Hepatocyte (in vitro differentiated cells): Measurements from ENCODE around the gene TSPAN33. TPM values are rescaled to one million over a fixed set of nuclear protein-coding genes. Genes with fewer than 3 reads are reported as not detected.

Experiments used
- DNase-seq: peaks from one replicate; pipeline ENCODE4 v3.0.0-alpha.2; 2016; ENCODE audit warnings: low spot score
- H2AFZ ChIP-seq: fragments of 200-600 bp; sonication (generic); 2 replicates; pipeline ENCODE4 v1.6.0; 2016; ENCODE audit warnings: antibody characterized with exemption, mild to moderate bottlenecking
- H3K27ac ChIP-seq: fragments of 200-600 bp; sonication (generic); 2 replicates; pipeline ENCODE4 v1.5.1; 2016; ENCODE audit warnings: mild to moderate bottlenecking
- H3K27me3 ChIP-seq: fragments of 200-600 bp; sonication (generic); 2 replicates; pipeline ENCODE4 v1.6.1; 2016
- H3K36me3 ChIP-seq: fragments of 200-600 bp; sonication (generic); replicated peaks from 2 replicates; pipeline ENCODE4 v1.5.1; 2016; ENCODE audit warnings: low read depth; ENCODE audit not compliant: insufficient read depth
- H3K4me1 ChIP-seq: fragments of 200-600 bp; sonication (generic); 2 replicates; pipeline ENCODE4 v1.5.1; 2016; ENCODE audit warnings: mild to moderate bottlenecking, moderate library complexity; ENCODE audit not compliant: insufficient read depth
- H3K4me2 ChIP-seq: fragments of 200-600 bp; sonication (generic); 2 replicates; pipeline ENCODE4 v1.6.0; 2016
- H3K4me3 ChIP-seq: fragments of 200-600 bp; sonication (generic); 2 replicates; pipeline ENCODE4 v1.5.1; 2016; ENCODE audit warnings: mild to moderate bottlenecking
- H3K79me2 ChIP-seq: fragments of 200-600 bp; sonication (generic); 2 replicates; pipeline ENCODE4 v1.6.0; 2017; ENCODE audit warnings: mild to moderate bottlenecking
- H3K9me2 ChIP-seq: fragments of 200-600 bp; sonication (generic); replicated peaks from 2 replicates; pipeline ENCODE4 v1.6.0; 2017; ENCODE audit warnings: mild to moderate bottlenecking; ENCODE audit not compliant: insufficient read depth
- H3K9me3 ChIP-seq: fragments of 200-600 bp; sonication (generic); 2 replicates; pipeline ENCODE4 v1.5.1; 2016; ENCODE audit warnings: low read depth, mild to moderate bottlenecking
- H4K20me1 ChIP-seq: fragments of 200-600 bp; sonication (generic); 2 replicates; pipeline ENCODE4 v1.6.0; 2016; ENCODE audit warnings: mild to moderate bottlenecking; ENCODE audit not compliant: insufficient read depth, poor library complexity, severe bottlenecking
- EZH2 ChIP-seq: fragments of 200-600 bp; sonication (generic); IDR thresholded peaks from 2 replicates; pipeline ENCODE4 v1.6.1; 2016; ENCODE audit warnings: antibody characterized with exemption, mild to moderate bottlenecking, borderline replicate concordance
- EZH2phosphoT487 ChIP-seq: fragments of 200-600 bp; sonication (generic); IDR thresholded peaks from one replicate; pipeline ENCODE4 v1.6.1; 2018; ENCODE audit warnings: antibody characterized with exemption, mild to moderate bottlenecking, low read depth, moderate library complexity; ENCODE audit not compliant: unreplicated experiment, severe bottlenecking
- WGBS: methylation state at CpG from one replicate; pipeline ENCODE4 v1.1.6; 2016; ENCODE audit warnings: low lambda C conversion rate; ENCODE audit errors: missing lambda C conversion rate; 5-methylcytosine and 5-hydroxymethylcytosine counted together
- polyA plus RNA-seq: library from polyadenylated mRNA; unstranded; fragments of >200 nt; fragmentation: Nextera tagmentation; extraction: Ambion mirVana; gene quantifications from 2 replicates; pipeline ENCODE4 v1.2.1, GENCODE V29; 2016
- total RNA-seq: library from RNA; depleted of rRNA; stranded (reverse); fragments of >200 nt; gene quantifications from 2 replicates; pipeline ENCODE4 v1.2.3, GENCODE V29; 2014
- TF ChIP-seq, protein P1 (sequence below): fragments of 200-600 bp; sonication (generic); IDR thresholded peaks from 2 replicates; pipeline ENCODE4 v1.5.1; 2016; ENCODE audit warnings: antibody characterized with exemption, mild to moderate bottlenecking; ENCODE audit not compliant: poor library complexity

TSPAN33 gene
- total and polyA plus RNA-seq, 2 experiments from 2014 or later, result 7.8 to 9.6 TPM

- Histone ChIP-seq H3K9me3 (no peaks in the 10 kb centered on the region), H3K27me3 (no peaks in the 10 kb centered on the region), H3K4me1 (no peaks in the 10 kb centered on the region), H3K9me2 (no peaks in the 10 kb centered on the region), H3K4me3 (no peak overlapping the region), H3K36me3 (no peaks in the 10 kb centered on the region), H3K79me2 (no peaks in the 10 kb centered on the region), H2AFZ (no peak overlapping the region), H3K27ac (no peak overlapping the region), H4K20me1 (no peaks in the 10 kb centered on the region), H3K4me2 (no peak overlapping the region)
- TF ChIP-seq EZH2, result no peak
- TF ChIP-seq EZH2phosphoT487, result no peak
- TF ChIP-seq, protein P1, sequence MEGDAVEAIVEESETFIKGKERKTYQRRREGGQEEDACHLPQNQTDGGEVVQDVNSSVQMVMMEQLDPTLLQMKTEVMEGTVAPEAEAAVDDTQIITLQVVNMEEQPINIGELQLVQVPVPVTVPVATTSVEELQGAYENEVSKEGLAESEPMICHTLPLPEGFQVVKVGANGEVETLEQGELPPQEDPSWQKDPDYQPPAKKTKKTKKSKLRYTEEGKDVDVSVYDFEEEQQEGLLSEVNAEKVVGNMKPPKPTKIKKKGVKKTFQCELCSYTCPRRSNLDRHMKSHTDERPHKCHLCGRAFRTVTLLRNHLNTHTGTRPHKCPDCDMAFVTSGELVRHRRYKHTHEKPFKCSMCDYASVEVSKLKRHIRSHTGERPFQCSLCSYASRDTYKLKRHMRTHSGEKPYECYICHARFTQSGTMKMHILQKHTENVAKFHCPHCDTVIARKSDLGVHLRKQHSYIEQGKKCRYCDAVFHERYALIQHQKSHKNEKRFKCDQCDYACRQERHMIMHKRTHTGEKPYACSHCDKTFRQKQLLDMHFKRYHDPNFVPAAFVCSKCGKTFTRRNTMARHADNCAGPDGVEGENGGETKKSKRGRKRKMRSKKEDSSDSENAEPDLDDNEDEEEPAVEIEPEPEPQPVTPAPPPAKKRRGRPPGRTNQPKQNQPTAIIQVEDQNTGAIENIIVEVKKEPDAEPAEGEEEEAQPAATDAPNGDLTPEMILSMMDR, result no peak
- no peak for DNase-seq
- 88% methylated on average over 3 of the region's 3 CpGs for WGBS
Measured at GRCh38 chr7:129159539-129159938, 15.0 kb downstream of the TSPAN33 start.

DNA sequence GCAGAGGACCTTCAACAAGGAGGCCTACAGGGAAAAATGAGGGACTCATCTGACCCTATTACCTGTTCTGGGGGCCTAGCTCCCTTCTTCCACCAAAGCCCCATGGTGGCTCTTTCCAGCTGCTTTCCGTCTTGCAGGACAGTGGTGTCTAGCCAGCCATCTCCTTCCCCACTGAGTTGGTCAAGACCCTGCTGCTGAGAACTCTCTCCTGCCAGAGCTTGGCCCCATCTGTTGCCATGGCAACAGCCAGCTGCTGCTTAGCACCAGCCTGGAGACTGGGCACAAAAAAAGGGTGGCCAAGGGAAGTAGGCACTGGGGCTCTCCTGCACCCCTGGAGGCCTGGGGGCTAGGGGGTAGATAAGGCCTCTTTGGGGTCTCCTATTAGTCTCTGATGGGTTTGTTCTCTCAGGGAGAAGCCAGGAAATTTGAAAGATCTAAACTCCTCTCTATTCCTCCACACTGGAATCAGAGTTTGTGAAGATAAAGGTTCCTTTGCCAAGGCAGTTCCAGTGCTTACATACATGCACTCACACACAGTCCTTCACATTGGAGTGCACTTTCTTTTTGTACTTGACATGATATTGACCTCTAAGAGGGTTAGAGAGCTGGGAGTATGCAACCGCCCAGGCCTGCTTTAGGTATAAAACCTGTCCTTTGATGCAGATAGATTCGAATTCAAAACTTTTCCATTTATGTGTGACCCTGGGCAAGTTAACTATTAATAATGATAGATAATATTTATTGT is 15.8 kb downstream of the TSPAN33 start:
- Histone ChIP-seq H4K20me1 (no peaks in the 10 kb centered on the region), H3K9me2 (no peaks in the 10 kb centered on the region), H3K79me2 (no peaks in the 10 kb centered on the region), H3K36me3 (no peaks in the 10 kb centered on the region), H3K4me2 (no peak overlapping the region), H3K4me3 (no peak overlapping the region), H3K27ac (no peak overlapping the region), H3K27me3 (no peaks in the 10 kb centered on the region), H3K4me1 (no peaks in the 10 kb centered on the region), H2AFZ (no peak overlapping the region), H3K9me3 (no peaks in the 10 kb centered on the region)
- no peak for TF ChIP-seq EZH2phosphoT487
- TF ChIP-seq EZH2, result no peak
- TF ChIP-seq, protein P1, result no peak
- no peak for DNase-seq
- WGBS, result 89% methylated on average over 3 of the region's 3 CpGs

DNA sequence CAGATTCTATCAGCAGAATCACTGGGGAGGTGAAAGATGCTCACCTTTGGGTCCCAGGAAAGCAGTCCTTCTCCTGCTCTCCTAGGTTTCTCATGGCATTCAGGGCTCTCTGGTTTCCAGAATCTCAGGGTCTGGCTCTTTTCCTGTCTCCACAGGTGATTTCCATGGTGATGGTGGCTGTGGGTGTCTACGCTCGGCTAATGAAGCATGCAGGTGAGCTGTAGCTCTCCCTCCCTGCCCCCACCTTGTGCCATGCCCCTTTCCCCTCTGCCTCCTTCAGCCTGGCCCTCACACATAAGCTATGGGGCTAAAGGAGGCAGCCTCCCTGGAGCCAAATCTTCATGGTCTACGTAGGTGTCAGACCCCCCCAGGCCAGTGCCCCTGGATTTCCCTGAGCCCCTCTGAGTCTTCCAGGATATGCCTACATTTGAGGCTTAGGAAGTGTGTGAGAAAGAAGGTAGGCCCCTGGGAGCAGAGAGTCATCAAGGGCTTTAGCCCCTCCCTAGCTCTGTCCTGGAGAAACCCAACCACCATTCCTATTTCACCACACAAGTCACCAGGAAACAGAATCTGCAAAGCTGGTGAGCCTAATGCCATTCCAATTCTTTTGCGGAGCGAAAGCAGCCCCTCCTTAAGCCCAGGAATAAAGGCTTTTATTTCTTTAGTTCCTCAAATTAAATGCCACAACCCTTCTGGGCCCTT is 17.2 kb downstream of the TSPAN33 start:
- H3K27me3 ChIP-seq, result no peaks in the 10 kb centered on the region
- WGBS, result 89% methylated on average over 5 of the region's 5 CpGs
- TF ChIP-seq, protein P1, result no peak
- TF ChIP-seq EZH2phosphoT487, result no peak
- no peak for TF ChIP-seq EZH2

More for the DNA sequence above, 17.2 kb downstream of the TSPAN33 start:
- Histone ChIP-seq H3K27ac (no peak overlapping the region), H3K9me2 (no peaks in the 10 kb centered on the region), H3K4me1 (no peaks in the 10 kb centered on the region), H4K20me1 (no peaks in the 10 kb centered on the region), H3K36me3 (no peaks in the 10 kb centered on the region), H3K9me3 (no peaks in the 10 kb centered on the region), H3K4me2 (no peak overlapping the region), H3K79me2 (no peaks in the 10 kb centered on the region), H3K4me3 (no peak overlapping the region), H2AFZ (no peak overlapping the region)
- no peak for DNase-seq
